Osteocyte (in vitro differentiated cells): ENCODE results near the gene DLK2. TPM values are rescaled to one million over a fixed set of nuclear protein-coding genes. Genes with fewer than 3 reads are reported as not detected.

Experiments
- DNase-seq: peaks from one replicate; pipeline ENCODE4 v3.0.0; 2021; ENCODE audit warnings: mixed read lengths; ENCODE audit not compliant: unreplicated experiment; ENCODE audit errors: extremely low spot score
- H3K27ac Mint-ChIP-seq: one replicate; pipeline ENCODE4 v1.8.0; 2021; ENCODE audit warnings: mild to moderate bottlenecking, mixed read lengths; ENCODE audit not compliant: unreplicated experiment
- H3K27me3 Mint-ChIP-seq: one replicate; pipeline ENCODE4 v1.8.0; 2021; ENCODE audit warnings: mixed read lengths; ENCODE audit not compliant: unreplicated experiment
- H3K36me3 Mint-ChIP-seq: one replicate; pipeline ENCODE4 v1.8.0; 2021; ENCODE audit warnings: mixed read lengths; ENCODE audit not compliant: unreplicated experiment
- H3K4me1 Mint-ChIP-seq: one replicate; pipeline ENCODE4 v1.8.0; 2021; ENCODE audit warnings: mixed read lengths; ENCODE audit not compliant: unreplicated experiment
- H3K4me3 Mint-ChIP-seq: one replicate; pipeline ENCODE4 v1.8.0; 2021; ENCODE audit warnings: mild to moderate bottlenecking, moderate library complexity, mixed read lengths; ENCODE audit not compliant: unreplicated experiment
- H3K9me3 Mint-ChIP-seq: one replicate; pipeline ENCODE4 v1.8.0; 2021; ENCODE audit warnings: mixed read lengths; ENCODE audit not compliant: unreplicated experiment
- CTCF ChIP-seq: fragments of 200-600 bp; sonication (generic); IDR thresholded peaks from 2 replicates; pipeline ENCODE4 v1.5.0; 2021; ENCODE audit warnings: antibody characterized with exemption, mild to moderate bottlenecking, moderate library complexity
- total RNA-seq: library from RNA; stranded (reverse); gene quantifications from 2 replicates; pipeline ENCODE4 v1.2.1, GENCODE V29; 2021

The DLK2 gene
- total RNA-seq, 1 donor from 2014 or later, result 0.43 TPM

- no peaks in the 10 kb centered on the region for H3K9me3 Mint-ChIP-seq
- H3K4me3 Mint-ChIP-seq, result peak overlapping the region; percentile 47
- TF ChIP-seq CTCF, result no peak
- peaks cover 2% of the 10 kb centered on the region for H3K36me3 Mint-ChIP-seq
- no peak for DNase-seq
- H3K27ac Mint-ChIP-seq, result peak overlapping the region; percentile 84
- peaks cover 68% of the 10 kb centered on the region for H3K4me1 Mint-ChIP-seq
- H3K27me3 Mint-ChIP-seq, result no peaks in the 10 kb centered on the region
Measured at GRCh38 chr6:43491750-43492661, 36.7 kb upstream of the DLK2 start.

GRCh38 chr6:43490523-43490939 lies 35.2 kb upstream of the DLK2 start:
- no peaks in the 10 kb centered on the region for H3K9me3 Mint-ChIP-seq
- H3K4me3 Mint-ChIP-seq, result no peak overlapping the region
- no peak for DNase-seq
- H3K4me1 Mint-ChIP-seq, result peaks cover 53% of the 10 kb centered on the region
- TF ChIP-seq CTCF, result no peak
- H3K27me3 Mint-ChIP-seq, result no peaks in the 10 kb centered on the region
- peaks cover 2% of the 10 kb centered on the region for H3K36me3 Mint-ChIP-seq
- H3K27ac Mint-ChIP-seq, result no peak overlapping the region

- H3K36me3 Mint-ChIP-seq, result peaks cover 2% of the 10 kb centered on the region
- H3K4me3 Mint-ChIP-seq, result no peak overlapping the region
- no peaks in the 10 kb centered on the region for H3K27me3 Mint-ChIP-seq
- H3K9me3 Mint-ChIP-seq, result no peaks in the 10 kb centered on the region
- H3K4me1 Mint-ChIP-seq, result peaks cover 42% of the 10 kb centered on the region
- peak overlapping the region; percentile 42 for H3K27ac Mint-ChIP-seq
- DNase-seq, result no peak
- TF ChIP-seq CTCF, result no peak
Measured at GRCh38 chr6:43489277-43490072, 34.1 kb upstream of the DLK2 start.

GRCh38 chr6:43488667-43489276 lies 33.4 kb upstream of the DLK2 start:
- H3K9me3 Mint-ChIP-seq, result no peaks in the 10 kb centered on the region
- H3K4me1 Mint-ChIP-seq, result peaks cover 42% of the 10 kb centered on the region
- no peak overlapping the region for H3K4me3 Mint-ChIP-seq
- H3K36me3 Mint-ChIP-seq, result peaks cover 2% of the 10 kb centered on the region
- no peak for TF ChIP-seq CTCF
- H3K27me3 Mint-ChIP-seq, result no peaks in the 10 kb centered on the region
- H3K27ac Mint-ChIP-seq, result peak overlapping the region; percentile 42
- no peak for DNase-seq
